Superior temporal gyrus (tissue), 1 donor: ENCODE data around the gene JAKMIP2.
"Not testable (repeated sequence)": the region's sequence is repeated elsewhere in the genome, so short reads cannot be mapped to it uniquely, and the experiment has no call there.

Source experiments
- DNase-seq: peaks from one replicate; pipeline ENCODE4 v3.0.0-alpha.2; 2016; ENCODE audit errors: extremely low spot score

The JAKMIP2 gene

DNA sequence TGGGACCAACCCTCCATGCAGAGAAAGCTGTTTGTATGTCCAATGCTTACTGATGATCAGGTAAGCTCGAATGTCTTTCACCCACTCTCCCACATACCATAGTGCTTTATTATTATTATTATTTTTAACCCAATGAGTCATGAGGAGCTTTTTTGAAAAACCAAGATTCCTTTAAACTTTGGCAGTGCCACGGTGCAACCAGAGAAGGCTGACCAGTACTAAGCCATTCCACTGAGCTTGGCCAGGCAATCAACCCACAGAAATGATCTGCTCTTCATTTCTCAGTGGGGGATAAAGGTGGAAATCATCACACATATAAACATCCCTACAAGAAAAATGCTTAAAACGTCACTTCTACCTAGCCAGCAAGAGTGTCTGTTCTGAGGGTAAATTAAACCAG lies 35.5 kb downstream of the JAKMIP2 start:
- no peak for DNase-seq

DNA sequence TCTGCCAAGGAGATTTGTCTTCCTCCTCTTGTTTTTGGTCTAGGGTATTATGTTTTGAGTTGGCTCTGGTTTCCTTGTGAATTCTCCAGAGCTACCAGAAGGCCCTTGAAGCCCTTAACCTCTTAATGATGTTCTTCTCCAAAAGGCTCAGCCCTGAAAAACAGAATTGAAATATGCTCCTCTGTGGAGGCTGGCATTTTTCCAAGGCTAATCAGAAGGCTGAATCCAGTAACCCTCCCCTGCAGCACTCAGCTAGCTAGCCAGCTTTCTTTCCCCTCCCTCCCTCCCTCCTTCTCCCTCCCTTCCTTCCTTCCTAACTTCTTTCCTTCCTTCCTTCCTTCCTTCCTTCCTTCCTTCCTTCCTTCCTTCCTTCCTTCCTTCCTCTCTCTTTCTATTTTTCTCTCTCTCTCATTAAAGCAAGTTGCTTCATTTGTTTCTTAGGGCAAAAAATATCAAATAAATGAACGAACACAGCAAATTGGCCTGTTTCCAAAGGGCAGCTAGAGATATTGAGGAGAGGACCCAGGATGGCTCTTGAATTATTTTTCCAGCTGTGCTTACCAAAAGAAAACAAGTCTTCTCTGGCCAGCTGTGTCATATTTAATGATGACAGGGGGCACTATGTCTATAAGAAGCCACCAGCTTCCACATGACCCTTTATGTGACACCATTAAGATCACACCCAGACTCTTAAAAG lies 38.7 kb downstream of the JAKMIP2 start:
- DNase-seq, result peak; percentile 48

DNA sequence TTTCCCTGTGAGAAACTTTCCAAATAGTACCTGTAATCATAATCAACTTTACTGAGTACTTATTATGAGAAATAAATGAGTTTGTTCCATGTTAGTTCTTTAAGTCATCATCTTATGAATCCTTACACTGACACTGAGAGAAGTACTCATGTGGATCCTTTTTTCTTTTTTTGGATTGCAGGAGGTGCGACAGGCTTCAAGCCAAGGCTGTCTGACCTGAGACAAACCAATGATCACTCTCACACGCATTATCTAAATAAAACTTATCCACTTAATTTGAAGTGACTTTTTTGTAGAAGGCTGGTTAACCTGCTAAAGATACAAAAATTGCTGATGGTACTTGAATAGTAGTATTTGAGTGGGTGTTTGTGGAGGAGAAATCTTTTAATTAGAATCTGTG lies 39.5 kb downstream of the JAKMIP2 start:
- DNase-seq, result no peak

DNA sequence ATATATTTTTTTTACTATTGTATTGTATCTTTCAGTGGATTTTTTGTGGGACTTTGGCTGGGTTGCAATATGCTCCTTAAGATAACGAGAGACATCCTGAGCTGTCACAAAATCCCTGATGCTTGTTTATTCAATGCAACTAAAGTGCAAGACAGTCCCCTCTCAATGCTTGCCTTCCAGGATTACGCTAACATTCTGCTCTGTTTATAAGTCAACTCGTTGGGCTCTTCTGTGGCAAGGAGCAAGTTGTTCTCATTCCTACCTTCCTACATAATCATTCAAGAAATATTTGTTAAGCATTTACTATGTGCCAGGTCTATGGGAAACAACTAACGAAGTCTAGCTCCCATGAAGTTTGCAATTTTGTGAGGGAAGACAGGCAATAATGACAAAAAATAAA lies 40.4 kb downstream of the JAKMIP2 start:
- no peak for DNase-seq

DNA sequence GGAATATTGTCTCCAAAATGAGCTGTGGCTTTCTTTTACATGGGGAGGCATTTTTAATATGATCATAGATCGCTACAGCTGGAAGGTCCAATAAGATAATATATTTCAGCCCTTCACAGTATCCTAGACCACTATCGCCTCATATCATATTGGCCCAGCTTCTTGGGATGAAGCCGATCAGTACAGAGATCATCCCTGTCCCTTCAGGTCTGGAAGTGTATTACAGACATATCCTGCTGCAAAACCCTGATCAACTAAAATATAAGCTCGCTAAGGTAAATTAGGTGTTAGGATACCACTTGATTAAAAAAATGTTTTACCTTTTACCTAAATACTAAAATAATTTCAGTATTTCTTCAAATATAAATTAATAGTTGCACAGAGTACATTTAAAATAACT lies 41.7 kb downstream of the JAKMIP2 start:
- no peak for DNase-seq

DNA sequence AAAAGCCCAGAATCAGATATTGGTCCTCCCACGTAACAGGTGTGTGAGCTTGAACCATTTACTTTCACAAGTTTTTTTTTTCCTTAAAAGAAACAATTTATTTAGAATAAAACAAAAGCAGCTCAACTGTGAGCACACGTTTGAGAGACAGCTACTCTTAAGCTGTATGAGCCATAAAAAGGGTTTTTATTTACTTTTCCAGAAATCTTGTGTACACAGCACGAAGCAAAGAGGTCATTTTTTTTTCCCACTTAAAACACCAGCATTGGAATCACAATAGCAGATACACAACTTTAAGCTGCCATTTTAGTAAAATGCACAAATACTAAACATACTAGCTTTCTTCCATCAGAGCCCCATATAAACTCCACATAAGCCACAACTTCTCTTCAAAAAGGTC lies 44.6 kb downstream of the JAKMIP2 start:
- DNase-seq, result no peak

DNA sequence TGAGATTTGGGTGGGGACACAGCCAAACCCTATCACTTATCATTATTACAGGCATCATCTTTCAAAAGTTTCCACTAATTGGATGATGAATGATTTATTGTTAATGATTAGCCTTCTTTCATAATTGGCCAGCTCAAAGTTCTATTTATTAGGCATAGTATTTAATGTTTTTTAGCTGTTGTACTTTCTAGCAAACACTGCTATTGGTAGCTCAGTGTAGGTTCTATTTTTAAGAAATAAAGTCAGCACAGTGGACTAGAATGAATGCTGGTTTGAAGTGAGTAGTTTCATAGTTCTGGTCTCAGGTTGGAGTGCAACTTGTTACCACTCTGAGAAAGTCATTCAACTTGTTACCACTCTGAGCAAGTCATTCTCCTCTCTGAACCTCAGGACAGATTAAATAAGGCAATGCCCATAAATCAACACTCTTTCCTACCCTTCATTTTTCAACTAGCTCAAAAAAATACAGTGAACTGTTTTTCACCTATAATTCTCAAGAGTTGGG lies 46.9 kb downstream of the JAKMIP2 start:
- DNase-seq, result no peak

DNA sequence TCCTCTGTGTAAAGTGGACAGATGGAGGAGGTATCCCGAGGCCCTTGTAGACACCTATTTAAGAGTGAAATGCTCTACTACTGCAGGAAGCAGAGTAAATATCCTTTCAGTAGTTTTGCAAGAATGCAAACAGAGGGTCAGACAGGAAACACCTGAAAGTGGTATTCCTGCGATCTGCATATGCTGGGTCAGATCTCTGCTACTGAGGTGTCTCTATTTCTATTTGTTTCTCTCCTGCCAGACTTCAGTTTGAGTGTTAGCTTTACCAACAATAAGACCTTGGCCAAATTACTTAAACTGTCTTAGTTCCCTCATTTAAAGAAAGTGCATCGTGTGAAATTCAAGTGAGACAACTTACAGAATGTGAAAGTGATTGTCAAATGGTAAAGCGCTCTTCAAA lies 47.6 kb downstream of the JAKMIP2 start:
- no peak for DNase-seq

DNA sequence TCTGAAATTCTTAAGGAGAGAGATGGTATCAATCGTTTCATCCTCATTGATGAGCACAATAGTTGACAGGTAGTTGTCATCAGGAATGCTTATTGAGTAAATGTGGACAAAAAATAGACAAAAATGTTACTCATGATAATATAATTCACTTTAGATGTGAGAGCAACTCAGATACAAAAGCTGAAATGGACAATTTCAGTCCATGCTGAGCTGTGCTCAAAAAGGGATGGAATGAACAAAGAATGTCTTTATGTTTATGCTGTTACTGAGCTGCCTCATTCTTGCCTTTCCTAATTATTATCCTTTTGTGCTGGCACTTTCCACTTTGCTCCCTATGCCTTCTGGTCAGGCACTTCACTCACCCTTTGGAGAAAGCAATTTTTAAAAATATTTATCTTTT lies 49.5 kb downstream of the JAKMIP2 start:
- DNase-seq, result peak; percentile 77

DNA sequence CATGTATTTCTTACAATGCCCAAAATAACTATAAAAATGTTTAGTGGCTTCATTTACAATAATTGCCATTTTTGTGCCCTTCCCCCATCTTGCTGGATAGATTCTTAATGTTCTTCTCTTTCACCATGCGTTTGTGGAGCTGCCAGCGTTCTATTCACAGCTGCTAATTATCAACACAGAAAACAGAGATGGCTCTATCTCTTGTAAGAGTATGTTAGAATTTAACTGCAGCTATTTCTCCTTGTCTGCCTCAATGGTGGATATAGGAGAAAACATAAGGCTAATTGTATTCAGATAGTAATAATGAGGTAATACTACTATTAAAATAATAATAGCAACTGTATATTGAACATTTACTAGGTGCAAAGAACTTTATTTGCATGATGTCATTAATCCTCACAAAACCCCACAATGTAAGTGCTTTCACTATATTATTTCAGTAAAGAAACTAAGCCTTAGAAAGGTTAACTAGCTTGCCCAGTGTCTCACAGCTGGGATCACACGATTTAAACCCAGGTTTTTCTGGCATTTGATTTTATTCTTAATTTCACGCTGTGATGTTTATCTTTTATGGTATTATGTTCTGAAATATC lies 50.1 kb downstream of the JAKMIP2 start:
- no peak for DNase-seq

DNA sequence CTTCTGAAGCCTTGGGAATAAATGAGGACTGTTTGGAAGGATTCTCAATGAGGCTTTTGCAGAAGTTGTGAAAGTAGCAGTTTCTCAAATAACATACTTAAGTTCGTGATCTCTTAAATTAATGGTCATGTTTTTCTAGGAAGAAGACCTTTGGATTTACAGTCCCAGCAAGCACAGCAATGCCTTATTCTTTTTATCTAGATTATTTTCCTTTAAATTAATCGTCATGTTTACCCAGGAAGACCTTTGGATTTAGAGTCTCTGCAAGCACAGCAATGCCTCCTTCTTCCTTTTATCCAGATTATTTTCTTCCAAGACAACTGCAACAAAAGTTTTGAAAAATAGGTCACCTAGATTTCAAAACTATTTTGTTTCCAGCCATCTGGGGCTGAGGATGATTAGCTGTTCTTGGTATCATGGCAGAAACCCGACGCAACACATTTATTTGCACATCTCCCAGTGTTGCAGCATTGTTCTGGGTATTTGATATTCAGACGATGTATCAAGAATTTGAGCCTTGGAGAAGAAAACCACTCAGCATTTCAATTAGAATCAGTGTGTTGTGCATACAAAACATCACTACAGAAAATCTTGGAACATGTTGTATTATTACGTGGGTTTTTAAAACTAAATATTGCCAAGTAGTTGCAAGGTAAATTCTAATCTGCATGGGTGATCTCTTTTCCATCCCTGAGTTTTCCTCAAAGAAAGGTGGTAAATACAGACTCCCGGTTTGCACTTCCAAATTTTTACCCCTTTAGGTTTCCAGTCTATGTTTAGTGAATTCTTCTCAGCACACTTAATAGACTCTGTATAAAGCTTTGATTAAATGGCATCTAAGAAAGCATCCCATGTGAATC lies 50.9 kb downstream of the JAKMIP2 start:
- peak; percentile 82 for DNase-seq

DNA sequence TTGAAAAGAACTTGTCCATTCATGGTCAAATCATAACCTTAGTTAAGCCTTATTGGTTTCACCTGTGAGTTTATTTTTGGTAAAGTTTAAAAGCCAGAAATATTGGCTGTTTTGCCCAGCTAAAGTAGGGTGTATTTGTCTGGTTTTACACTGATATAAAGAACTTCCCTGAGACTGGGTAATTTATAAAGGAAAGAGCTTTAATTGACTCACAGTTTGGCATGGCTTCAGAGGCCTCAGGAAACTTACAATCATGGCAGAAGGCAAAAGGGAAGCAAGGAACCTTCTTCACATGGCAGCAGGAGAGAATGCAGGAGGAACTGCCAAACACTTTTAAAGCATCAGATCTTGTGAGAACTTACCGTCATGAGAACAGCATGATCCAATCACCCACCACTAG lies 55.3 kb downstream of the JAKMIP2 start:
- no peak for DNase-seq

DNA sequence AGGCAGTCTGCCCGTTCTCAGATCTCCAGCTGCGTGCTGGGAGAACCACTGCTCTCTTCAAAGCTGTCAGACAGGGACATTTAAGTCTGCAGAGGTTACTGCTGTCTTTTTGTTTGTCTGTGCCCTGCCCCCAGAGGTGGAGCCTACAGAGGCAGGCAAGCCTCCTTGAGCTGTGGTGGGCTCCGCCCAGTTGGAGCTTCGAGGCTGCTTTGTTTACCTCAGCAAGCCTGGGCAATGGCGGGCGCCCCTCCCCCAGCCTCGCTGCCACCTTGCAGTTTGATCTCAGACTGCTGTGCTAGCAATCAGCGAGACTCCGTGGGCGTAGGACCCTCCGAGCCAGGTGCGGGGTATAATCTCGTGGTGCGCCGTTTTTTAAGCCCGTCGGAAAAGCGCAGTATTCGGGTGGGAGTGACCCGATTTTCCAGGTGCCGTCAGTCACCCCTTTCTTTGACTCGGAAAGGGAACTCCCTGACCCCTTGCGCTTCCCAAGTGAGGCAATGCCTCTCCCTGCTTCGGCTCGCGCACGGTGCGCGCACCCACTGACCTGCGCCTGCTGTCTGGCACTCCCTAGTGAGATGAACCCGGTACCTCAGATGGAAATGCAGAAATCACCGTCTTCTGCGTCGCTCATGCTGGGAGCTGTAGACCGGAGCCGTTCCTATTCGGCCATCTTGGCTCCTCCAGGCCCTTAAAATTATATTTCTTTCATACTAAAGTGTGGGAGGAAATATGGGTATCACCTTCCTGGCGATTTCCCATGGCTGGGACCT lies 61.2 kb downstream of the JAKMIP2 start:
- DNase-seq, result not testable (repeated sequence)

DNA sequence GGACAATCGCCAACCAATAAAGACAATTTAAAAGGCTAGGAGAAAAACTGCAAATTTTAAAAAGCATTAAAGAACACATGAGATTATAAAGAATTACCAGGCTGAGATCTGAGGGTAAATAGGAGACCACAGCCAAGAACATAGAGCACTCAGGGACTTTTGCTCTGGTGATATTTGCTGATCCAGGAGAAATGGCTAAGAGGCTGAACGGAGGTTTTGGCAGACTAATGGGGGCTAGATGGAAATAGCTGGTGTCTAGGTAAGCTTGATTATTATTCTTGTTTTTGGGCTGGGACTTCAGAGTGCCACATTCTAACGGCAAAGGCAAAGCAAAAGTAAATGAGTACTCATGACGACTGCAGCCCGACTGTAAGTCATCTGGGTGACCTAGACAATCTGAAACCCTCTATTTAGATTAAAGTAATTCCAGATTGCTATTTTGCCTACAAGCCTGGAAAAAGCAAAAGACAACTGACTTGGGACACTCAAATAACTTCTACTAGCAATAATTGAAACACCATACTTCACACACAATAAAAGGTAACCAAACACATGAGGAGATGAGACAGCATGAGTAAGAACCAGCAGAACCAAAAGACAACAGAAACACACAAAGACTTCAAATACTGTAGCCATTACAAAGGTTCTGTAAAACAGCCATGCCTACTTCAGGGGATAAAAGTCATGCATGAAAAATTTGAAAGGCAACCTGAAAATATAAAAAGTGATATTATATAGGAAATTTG lies 68.8 kb downstream of the JAKMIP2 start:
- no peak for DNase-seq

DNA sequence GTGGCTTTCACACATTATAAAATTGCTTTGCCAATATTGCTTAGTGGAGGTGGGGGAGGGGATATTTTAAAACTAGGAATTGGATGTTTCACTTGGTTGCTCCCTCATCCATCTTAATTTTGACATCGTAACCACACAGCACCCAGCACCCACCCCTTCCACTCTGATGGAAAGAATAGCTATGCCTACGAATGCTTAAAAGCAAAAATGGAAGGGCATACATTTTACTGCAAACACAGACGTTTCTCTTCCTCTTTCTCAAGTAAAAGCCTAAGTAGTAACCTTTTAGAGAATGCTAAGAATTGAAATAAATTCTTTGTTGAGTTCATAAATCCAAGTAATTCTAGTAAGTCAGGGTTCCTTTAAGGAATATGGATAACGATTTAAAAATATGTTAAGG lies 69.9 kb downstream of the JAKMIP2 start:
- DNase-seq, result no peak

DNA sequence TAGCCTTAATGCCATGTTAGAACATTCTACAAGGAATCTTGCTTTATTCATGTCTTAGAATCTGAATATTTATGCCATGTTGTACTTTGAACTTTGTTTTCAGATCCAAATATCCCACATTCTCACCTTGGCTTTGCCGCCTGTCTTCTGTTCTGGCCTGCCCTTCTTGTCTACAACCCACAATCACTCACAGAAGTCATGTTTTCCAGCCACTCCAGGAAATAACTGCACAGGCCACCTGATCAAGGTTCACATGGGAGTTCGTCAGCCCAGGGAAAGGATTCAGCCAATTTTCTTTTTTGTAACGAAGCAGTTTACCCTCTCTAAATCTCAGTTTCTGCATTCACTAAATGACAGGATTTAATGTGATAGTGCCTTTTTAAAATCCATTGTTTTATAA lies 70.5 kb downstream of the JAKMIP2 start:
- no peak for DNase-seq

DNA sequence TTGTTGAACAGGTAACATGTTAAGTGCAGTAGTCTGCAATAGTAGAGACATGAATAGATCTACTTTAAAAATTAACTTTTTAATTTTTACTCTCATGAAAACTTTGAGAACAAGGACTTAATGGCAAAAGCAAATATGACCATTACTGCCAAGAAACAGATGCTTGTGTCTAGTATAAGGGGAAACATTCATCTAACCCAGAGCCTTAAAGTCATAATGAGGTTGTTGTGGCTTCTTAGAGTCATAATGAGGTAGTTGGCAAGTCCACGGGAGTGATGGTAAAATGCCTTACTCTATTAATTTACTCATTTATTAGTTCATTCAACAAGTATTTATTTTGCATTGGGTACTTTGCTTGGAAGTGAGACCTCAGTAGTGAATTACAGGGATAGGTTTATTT lies 71.5 kb downstream of the JAKMIP2 start:
- no peak for DNase-seq

DNA sequence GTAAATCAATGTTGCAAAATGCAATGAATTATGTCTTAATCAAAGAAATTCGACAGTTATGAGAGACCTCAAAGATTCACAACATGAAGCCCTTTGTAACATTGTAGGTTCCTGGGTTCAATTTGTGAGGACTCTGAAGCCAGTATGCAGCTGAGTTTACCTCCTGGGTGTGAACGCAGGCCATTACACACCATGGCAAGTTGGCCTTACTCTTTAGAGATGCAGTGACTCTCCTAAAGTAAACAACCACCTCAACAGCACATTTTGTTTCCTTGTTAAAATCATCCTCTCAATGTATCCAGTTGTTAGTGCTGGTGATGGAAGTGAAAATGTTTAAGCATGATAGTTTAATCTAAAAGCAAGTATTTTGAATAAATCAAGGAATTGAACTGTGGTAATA lies 73.8 kb downstream of the JAKMIP2 start:
- DNase-seq, result no peak

DNA sequence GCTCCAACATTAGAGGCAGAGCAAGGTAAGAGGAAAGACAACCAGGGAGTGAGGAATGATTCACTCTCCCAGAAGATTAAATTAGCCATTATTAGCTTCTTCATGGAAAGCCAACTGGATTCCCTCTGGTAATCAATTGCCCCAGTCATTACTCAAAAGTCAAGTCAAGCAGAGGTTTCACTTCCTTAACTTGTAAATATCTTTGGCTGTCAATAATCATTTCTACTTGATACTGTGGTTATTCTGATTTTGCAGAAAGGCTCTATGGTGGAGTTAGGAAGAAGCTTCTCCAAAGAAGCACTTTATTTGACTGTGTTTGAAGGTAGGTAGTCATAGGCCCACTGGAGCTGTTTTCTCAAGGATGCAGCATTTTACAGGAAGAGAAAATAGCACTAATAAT lies 78.0 kb downstream of the JAKMIP2 start:
- no peak for DNase-seq

DNA sequence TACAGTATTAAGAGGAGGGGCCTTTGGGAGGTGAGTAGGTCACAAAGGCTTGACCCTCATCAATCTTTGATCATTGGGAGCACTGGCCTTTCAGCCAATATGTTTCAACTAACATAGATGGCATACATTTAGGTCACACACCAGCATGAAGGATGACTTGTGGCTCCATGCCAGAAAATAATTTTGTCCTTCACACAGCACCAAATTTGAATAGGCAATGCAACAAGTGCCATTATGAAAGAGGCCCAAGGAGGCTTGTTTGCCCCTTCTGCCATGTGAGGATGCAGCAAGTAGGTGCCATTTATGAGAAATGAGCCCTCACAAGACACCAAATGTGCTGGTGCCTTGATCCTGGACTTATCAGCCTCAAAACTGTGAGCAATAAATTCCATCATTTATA lies 81.1 kb downstream of the JAKMIP2 start:
- no peak for DNase-seq

DNA sequence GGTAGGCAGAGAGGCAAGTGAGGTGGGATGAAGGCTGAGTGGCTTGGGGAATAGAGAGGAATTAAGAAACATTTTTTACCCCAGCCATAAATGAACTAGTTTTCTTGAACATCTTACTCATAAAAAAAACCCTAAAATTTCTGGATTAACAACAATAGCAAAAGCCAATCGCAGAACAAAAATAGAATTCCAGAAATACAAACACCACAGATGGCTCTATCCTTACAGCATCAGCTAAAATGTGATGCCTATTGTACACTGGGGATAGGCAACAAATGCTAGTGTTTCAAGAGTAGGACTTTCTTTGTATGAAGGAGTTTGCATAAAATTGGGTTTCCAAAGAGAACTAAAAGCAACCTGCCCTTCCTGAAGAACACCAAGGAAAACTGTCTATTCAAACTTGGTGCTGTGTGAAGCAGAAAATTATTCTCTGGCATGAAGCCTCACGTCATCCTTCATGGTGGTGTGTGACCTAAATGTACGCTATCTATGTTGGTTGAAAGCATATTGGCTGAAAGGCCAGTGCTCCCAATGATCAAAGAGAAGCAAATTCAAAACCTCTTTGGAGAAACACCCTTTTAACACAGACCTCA lies 82.9 kb downstream of the JAKMIP2 start:
- peak; percentile 61 for DNase-seq
